Midbrain (tissue), 1 donor: ENCODE results near the gene COL4A2.
"Not testable (repeated sequence)": the region's sequence is repeated elsewhere in the genome, so short reads cannot be mapped to it uniquely, and the experiment has no call there.

Source experiments
- DNase-seq: peaks from one replicate; lab custom pipeline; 2025; lab: John Stamatoyannopoulos, UW

COL4A2 gene

GRCh38 chr13:110496281-110496680 is 189.2 kb downstream of the COL4A2 start:
- no peak for DNase-seq

GRCh38 chr13:110497003-110497402 is 189.9 kb downstream of the COL4A2 start:
- no peak for DNase-seq

GRCh38 chr13:110497896-110498295 is 190.8 kb downstream of the COL4A2 start:
- not testable (repeated sequence) for DNase-seq

GRCh38 chr13:110498327-110498726 is 191.2 kb downstream of the COL4A2 start:
- DNase-seq = no peak

- DNase-seq = no peak
Measured at GRCh38 chr13:110498765-110499164, 191.7 kb downstream of the COL4A2 start.

GRCh38 chr13:110499621-110500281 is 192.7 kb downstream of the COL4A2 start:
- no peak for DNase-seq

GRCh38 chr13:110500341-110500740 is 193.3 kb downstream of the COL4A2 start:
- DNase-seq = no peak

GRCh38 chr13:110501188-110501587 is 194.1 kb downstream of the COL4A2 start:
- DNase-seq = no peak

GRCh38 chr13:110503037-110503901 is 196.2 kb downstream of the COL4A2 start:
- DNase-seq = no peak

GRCh38 chr13:110503979-110504499 is 197.0 kb downstream of the COL4A2 start:
- no peak for DNase-seq

- DNase-seq = no peak
Measured at GRCh38 chr13:110505594-110505993, 198.5 kb downstream of the COL4A2 start.

GRCh38 chr13:110506396-110506795 is 199.3 kb downstream of the COL4A2 start:
- no peak for DNase-seq

- no peak for DNase-seq
Measured at GRCh38 chr13:110506859-110507566, 199.9 kb downstream of the COL4A2 start.

- DNase-seq = no peak
Measured at GRCh38 chr13:110507678-110508381, 200.7 kb downstream of the COL4A2 start.

- no peak for DNase-seq
Measured at GRCh38 chr13:110509478-110509926, 202.4 kb downstream of the COL4A2 start.

GRCh38 chr13:110509971-110510786 is 203.1 kb downstream of the COL4A2 start:
- no peak for DNase-seq

GRCh38 chr13:110511509-110512181 is 204.6 kb downstream of the COL4A2 start:
- no peak for DNase-seq

- DNase-seq = no peak
Measured at GRCh38 chr13:110512198-110512740, 205.2 kb downstream of the COL4A2 start.

GRCh38 chr13:110516500-110516899 is 209.4 kb downstream of the COL4A2 start:
- no peak for DNase-seq
